Kidney epithelial cell (primary cell): ENCODE data around the gene CAVIN1. TPM values are rescaled to one million over a fixed set of nuclear protein-coding genes. Genes with fewer than 3 reads are reported as not detected.
"Not testable (repeated sequence)": the region's sequence is repeated elsewhere in the genome, so short reads cannot be mapped to it uniquely, and the experiment has no call there.

Experiments used
- DNase-seq: peaks from one replicate; pipeline ENCODE4 v3.0.0-alpha.2; 2010; ENCODE audit warnings: low read depth
- H3K27me3 ChIP-seq: 2 replicates; pipeline ENCODE4 v1.6.0; 2011; ENCODE audit warnings: low read length; ENCODE audit not compliant: control insufficient read depth, insufficient read depth
- H3K36me3 ChIP-seq: 2 replicates; pipeline ENCODE4 v1.5.1; 2011; ENCODE audit warnings: low read length; ENCODE audit not compliant: control insufficient read depth, insufficient read depth
- H3K4me3 ChIP-seq: 2 replicates; pipeline ENCODE4 v1.5.1; 2011; ENCODE audit warnings: low read depth, mild to moderate bottlenecking, control low read depth, low read length
- total RNA-seq: library from RNA; depleted of rRNA; stranded (reverse); fragments of >200 nt; gene quantifications from 2 replicates; pipeline ENCODE4 v1.2.3, GENCODE V29; 2015
- TF ChIP-seq, protein P1 (sequence below): IDR thresholded peaks from 2 replicates; pipeline ENCODE4 v1.5.1; 2011; ENCODE audit warnings: mild to moderate bottlenecking, moderate library complexity, low read length, control low read depth, inconsistent platforms; ENCODE audit not compliant: insufficient read depth, poor library complexity, severe bottlenecking

The CAVIN1 gene
- total RNA-seq, 1 donor from 2014 or later: 70.2 TPM

DNA sequence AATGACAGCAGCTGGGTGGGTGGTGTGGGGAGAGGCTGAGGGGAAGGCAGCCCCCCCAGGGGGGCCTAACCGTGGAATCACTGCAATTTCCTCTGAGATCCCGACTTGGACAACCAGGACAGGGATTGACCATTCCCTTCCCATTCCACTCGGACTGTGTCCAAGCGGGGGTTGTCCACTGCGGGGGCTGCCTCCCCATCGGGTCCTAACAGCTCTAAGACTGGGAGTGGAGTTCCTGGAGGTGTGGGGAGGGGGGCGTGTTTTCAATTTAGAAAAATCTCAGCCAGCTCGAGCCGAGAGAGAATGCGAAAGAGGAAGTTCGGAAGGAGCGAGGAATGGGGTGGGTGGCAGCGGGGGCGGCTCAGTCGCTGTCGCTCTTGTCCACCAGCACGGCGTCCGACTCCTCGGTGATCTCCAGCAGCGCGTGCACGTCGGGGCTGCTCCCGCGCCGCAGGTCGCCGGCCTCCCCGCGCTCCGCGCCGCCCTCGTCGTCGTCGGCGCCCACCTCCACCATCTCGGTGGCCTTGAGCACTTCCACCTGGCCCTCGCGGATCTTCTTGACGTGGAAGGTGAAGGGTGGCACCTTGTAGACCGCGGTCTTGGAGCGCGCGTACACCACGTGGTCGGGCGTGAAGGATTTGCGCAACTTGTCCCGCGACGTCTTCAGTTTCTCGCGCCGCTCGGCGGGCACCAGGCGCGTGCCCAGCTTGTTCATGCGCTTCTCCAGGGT, 18.6 kb downstream of the CAVIN1 start:
- Histone ChIP-seq H3K4me3 (no peak overlapping the region), H3K27me3 (no peaks in the 10 kb centered on the region), H3K36me3 (peaks cover 2% of the 10 kb centered on the region)
- no peak for DNase-seq
- TF ChIP-seq, protein P1, sequence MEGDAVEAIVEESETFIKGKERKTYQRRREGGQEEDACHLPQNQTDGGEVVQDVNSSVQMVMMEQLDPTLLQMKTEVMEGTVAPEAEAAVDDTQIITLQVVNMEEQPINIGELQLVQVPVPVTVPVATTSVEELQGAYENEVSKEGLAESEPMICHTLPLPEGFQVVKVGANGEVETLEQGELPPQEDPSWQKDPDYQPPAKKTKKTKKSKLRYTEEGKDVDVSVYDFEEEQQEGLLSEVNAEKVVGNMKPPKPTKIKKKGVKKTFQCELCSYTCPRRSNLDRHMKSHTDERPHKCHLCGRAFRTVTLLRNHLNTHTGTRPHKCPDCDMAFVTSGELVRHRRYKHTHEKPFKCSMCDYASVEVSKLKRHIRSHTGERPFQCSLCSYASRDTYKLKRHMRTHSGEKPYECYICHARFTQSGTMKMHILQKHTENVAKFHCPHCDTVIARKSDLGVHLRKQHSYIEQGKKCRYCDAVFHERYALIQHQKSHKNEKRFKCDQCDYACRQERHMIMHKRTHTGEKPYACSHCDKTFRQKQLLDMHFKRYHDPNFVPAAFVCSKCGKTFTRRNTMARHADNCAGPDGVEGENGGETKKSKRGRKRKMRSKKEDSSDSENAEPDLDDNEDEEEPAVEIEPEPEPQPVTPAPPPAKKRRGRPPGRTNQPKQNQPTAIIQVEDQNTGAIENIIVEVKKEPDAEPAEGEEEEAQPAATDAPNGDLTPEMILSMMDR: no peak

- H3K36me3 ChIP-seq: peaks cover 2% of the 10 kb centered on the region
- no peak overlapping the region for H3K4me3 ChIP-seq
- no peaks in the 10 kb centered on the region for H3K27me3 ChIP-seq
- DNase-seq: no peak
- TF ChIP-seq, protein P1: peak; percentile 26
Observed at GRCh38 chr17:42403150-42403549, 19.9 kb downstream of the CAVIN1 start.

DNA sequence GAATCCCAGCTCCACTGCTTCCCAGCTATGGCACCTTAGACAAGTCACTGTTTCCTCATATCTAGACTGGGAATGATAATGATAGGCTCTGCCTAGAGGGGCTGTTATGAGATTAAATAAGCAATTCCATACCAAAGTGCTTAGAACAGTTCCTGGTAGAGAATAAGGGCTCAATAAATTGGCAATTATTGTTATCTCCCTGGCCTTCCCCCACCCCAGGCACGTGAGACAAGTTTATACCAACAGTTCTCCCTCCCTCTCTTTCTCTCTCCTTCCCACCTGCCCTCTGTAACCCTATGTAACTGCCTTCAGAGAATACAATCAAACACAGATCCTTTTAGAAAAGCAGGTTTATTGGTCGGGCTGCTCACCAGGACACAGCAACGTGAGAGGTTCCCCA, 20.9 kb downstream of the CAVIN1 start:
- DNase-seq: no peak
- Histone ChIP-seq H3K36me3 (peaks cover 2% of the 10 kb centered on the region), H3K27me3 (no peaks in the 10 kb centered on the region), H3K4me3 (no peak overlapping the region)
- TF ChIP-seq, protein P1: no peak

- H3K27me3 ChIP-seq, H3K4me3 ChIP-seq, H3K36me3 ChIP-seq, DNase-seq: not testable (repeated sequence)
Observed at GRCh38 chr17:42400844-42401375, 22.1 kb downstream of the CAVIN1 start.

DNA sequence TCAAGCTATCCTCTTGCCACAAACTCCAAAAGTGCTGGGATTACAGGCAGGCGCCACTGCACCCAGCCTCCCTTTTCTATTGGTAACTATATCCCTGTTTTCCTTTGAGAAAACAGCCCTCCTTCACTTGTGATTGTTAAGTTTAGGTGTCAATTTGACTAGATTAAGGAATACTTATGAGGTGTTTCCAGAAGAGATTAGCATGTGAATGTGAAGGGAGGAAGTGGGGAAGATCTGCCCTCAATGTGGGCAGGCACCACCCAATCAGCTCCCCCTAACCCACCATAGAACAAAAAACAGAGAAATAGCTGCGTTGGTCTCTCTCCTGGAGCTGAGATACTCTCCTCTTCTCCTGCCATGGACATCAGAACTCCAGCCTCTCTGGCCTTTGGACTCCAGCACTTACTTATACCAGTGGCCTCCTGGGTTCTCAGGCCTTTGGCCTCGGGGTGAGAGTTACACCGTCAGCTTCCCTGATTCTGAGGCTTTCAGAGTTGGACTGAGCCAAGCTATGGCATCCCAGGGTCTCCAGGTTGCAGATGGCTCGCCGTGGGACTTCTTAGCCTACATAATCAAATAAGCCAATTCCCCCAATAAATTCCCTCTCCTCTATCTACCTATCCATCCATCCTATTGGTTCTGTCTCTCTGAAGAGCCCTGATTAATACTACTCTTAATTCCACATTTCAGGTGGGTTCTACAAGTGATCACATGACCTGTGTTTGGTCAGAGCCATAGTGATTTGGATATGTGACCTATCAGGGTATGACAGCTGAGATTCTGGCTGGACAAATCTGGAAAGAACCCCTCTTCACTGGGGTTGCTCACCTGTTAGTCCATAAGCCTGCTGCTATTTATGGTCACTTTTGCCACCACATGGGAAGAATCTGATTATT, 22.9 kb downstream of the CAVIN1 start:
- DNase-seq: no peak
- no peaks in the 10 kb centered on the region for H3K27me3 ChIP-seq
- H3K36me3 ChIP-seq: peaks cover 2% of the 10 kb centered on the region
- TF ChIP-seq, protein P1: no peak
- H3K4me3 ChIP-seq: no peak overlapping the region

- no peaks in the 10 kb centered on the region for H3K36me3 ChIP-seq
- H3K27me3 ChIP-seq: no peaks in the 10 kb centered on the region
- H3K4me3 ChIP-seq: no peak overlapping the region
- DNase-seq: no peak
- TF ChIP-seq, protein P1: no peak
Observed at GRCh38 chr17:42399121-42399520, 23.9 kb downstream of the CAVIN1 start.

DNA sequence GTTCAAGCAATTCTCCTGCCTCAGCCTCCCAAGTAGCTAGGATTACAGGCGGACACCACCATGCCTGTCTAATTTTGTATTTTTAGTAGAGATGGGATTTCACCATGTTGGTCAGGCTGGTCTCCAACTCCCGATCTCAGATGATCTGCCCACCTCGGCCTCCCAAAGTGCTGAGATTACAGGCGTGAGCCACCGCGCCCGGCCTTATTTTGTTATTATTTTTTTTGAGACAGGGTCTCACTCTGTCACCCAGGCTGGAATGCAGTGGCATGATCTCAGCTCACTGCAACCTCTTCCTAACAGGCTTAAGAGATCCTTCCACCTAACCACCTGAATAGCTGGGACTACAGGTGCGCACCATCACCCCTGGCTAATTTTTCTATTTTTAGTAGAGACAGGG, 27.5 kb downstream of the CAVIN1 start:
- H3K27me3 ChIP-seq, H3K36me3 ChIP-seq, DNase-seq, H3K4me3 ChIP-seq: not testable (repeated sequence)
